Activated CD4-positive, alpha-beta T cell treated with anti-CD3 and anti-CD28 coated beads, Interleukin-10, Interleukin-2, amounts not matched to agents 100 ng/mL and 50 ng/mL, durations not matched to agents 16 hours and 8 hours (primary cell): ENCODE data around the gene AMPH.
A peak's percentile ranks its signal among the peaks of the same experiment; 100 is the strongest.
"Not testable (repeated sequence)": the region's sequence is repeated elsewhere in the genome, so short reads cannot be mapped to it uniquely, and the experiment has no call there.

Experiments used
- DNase-seq: peaks from one replicate; pipeline ENCODE4 v3.0.0-alpha.2; 2020

The AMPH gene

DNA sequence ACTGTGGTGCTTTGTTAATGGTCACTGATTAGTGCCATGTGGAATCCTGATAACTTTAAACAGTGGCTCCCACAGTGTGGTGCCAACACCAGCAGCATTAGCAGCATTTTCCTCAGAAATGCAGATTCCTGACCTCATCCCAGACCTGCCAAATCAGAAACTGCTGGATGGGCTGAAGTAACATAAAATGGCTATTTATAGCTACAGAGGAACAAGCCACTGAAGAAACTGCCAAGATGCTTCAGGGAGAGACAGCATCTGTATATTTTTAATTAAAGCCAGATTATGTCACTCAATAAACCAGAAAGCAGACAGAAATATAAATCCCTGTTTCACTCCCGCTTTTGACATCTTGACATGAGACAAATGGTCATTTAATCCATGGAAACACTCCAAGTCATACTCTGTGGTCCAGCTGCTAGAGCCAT, 178.5 kb downstream of the AMPH start:
- no peak for DNase-seq

DNA sequence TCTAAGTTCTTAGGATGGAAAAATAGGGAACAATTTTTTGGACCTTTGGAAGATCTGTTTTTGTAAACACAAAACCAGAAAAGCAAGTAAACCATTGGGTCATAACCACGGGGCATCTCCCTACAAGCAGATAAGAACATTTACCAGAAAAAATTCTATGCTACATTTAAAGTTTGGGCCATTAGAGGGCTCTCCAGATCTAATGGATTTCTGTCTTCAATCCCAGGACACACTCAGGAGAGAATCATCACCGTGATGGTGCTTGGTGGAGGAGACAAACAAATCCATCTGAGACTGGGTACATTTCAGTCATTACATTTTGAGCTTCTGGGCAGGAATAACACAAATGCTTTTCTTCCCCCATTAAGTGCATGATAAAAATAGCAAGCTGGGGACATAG, 179.3 kb downstream of the AMPH start:
- no peak for DNase-seq

DNA sequence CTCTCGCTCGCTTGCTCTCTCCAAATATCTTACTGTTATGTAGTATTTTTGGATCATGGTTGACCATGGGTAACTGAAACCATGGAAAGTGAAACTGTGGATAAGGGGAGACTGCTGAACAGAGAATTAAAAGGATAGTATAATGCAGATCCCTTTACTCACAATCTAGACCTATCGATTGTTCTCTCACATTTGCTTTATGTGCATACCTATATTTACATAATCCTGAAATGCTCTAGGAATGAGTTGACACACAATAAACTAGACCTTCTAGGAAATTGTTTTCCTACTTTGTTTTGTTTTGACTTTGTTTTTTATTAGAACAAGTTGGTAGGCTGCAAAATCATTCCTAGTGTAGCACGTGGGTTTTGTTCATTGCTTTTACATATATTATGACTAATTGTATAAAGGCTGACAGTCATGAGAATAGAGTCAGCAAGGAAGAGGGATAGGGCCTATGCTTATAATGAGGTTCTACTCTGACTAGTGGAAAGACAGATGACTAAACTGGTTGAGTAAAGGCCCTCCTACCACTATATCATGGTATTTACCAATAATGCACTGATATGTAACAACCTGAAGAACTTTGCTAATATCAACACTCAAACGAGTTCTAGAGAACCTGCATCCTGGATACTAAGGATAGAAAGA, 182.5 kb downstream of the AMPH start:
- DNase-seq, result peak; percentile 28

GRCh38 chr7:38448054-38448453, 183.1 kb downstream of the AMPH start:
- no peak for DNase-seq

DNA sequence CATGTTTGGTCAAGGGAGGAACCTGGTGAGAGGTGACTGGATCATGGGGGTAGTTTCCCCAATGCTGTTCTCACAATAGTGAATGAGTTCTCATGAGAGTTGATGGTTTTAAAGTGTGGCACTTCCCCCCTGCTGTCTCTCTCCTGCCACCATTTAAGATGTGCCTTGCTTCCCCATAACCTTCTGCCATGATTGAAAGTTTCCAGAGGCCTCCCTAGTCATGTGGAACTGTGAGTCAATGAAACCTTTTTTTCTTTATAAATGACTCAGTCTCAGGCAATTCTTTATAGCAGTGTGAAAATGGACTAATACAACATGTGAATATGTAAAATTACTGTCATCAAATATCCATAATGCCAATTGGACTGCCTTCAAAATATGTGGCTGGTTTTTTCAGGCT, 192.2 kb downstream of the AMPH start:
- DNase-seq, result no peak

- no peak for DNase-seq
Measured at GRCh38 chr7:38432671-38433070, 198.5 kb downstream of the AMPH start.

DNA sequence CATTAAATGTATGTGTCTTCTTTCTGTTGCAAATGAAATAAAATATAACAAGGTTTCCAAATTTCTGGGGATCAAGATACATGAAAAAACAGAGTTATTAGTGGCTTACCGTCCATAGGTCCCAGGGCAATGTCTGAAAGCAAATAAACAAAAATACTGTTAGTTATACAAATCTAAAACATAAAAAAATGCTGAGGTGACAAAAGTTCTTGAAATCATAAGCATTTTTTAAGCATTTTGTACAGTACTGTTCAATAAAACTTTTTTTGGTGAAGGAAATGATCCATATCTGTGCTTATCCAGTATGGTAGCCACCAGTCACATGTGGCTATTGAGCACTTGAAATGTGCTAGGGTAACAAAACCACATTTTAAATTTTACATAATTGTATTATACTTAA, 199.1 kb downstream of the AMPH start:
- no peak for DNase-seq

DNA sequence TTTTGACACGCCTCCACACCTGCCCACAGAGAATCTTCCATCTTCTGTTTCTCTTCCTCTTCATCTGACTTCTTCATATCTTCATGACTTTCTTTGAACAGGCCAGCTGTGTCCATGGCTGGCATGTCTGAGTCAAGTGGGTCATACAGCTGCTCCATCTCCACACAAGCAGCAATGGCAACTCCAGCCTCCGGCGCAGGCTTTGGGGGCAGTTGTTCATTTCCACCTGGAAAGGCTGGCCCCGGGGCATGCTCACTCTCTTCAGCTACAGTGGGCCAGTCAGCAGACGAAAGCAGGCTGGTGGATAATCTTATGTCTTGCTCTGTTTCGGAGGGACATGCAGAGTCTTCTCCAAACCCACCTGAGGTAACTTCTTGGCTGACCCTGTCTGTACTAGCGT, 202.1 kb downstream of the AMPH start:
- DNase-seq, result no peak

DNA sequence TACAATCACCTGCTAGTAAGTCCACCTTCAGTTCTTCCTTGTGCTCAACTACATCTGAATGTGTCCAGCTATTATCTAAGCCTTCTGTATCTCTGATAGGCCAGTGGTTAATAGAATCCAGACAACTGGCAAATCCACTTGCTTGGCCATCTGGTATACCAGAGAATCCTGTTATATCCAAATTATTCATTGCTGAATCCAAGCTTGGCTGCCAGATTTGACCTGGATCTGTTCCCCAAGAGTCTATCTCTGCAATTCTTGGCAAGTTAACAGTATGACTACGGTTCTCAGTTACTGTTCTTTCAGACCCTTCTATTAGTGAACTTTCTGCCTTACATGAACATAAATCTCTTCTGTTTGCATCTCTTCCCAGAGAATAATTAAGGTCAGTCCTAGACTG, 203.1 kb downstream of the AMPH start:
- DNase-seq, result no peak

DNA sequence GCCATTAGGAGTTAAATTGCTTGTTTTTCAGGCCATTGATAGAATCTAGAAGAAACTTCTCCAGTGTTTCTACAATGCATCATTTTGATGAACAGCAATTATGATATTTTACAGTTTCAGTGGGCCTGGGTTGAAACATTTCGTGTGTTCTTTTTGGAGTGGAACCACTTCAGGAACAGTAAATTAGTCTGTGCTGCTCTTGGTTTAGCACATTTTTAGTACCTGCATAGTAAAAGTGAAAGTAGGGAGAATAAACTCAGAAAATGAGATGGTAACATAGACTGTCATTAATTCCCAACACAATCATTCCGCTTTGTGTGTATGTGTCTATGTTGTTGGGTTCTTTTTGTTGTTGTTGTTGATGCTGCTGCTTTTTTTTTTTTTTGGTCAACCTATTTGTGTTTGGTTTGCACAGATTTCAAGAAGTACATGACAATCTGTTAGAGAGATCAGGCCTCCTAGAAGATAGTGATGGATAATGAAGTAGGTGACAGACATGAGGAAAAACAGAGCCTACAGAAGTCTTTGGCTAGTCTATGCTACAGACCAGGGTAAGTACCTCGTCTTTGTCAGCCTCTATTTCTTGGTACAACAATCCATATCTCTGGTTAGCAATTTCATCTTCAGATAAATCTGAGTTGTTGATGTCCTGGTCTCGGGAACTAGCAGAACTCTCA, 203.8 kb downstream of the AMPH start:
- peak; percentile 14 for DNase-seq

DNA sequence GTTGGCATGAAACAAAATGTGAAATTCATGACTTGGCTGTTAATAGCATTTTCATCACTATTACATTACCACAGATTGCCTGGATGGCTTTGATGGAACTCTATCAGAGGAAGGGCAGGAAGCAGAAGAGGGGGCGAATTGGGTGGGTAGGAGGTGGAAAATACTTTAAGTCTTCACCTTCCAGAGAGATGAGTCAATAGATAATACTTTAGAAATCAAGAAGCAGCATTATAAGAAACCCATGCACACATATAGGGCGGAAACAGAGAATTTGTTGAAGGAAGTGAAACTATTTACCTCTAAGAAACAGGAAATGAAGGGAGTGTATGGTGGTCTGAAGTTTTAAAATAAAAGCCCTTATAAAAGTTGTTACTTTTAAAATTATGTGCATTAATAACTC, 205.7 kb downstream of the AMPH start:
- DNase-seq, result no peak

GRCh38 chr7:38424750-38425463, 206.3 kb downstream of the AMPH start:
- DNase-seq, result no peak

DNA sequence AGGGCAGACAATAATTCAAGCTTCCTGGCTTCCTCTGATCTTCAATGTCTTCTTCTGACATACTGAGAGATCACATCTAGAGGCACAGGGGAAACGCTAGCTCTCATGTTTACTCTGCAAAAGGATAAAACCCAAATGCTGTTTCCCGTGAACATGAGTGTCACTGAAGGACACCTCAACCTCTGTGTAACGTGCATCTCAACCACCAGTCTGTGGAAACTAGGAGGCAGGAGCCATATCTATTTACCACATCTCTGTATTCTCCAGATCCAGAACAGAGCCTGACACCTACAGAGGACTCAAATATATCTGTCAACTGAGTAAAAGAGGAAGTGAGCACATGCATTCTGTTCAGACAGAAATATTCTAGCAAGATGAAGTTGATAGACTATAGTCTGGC, 217.4 kb downstream of the AMPH start:
- DNase-seq, result peak; percentile 10

GRCh38 chr7:38411404-38411803, 219.8 kb downstream of the AMPH start:
- peak; percentile 4 for DNase-seq

DNA sequence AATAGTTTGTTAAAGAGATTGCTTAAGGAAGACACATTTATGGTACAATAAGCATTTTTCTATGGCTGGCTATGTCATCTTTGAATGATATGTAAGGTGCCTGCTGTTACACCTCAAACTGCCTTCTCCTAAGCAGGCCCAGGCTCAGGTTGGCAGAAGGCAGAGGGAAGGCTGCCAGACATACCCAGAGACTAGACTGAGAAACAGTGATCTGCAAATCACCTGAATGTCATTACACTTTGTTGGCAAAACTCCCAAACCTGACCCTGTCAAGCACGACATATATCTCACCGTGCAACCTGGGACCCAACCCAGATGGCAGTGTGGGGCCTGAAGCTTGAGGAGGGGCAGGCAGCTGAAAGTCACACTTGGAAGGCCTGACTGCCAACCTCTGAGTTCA, 221.1 kb downstream of the AMPH start:
- no peak for DNase-seq

DNA sequence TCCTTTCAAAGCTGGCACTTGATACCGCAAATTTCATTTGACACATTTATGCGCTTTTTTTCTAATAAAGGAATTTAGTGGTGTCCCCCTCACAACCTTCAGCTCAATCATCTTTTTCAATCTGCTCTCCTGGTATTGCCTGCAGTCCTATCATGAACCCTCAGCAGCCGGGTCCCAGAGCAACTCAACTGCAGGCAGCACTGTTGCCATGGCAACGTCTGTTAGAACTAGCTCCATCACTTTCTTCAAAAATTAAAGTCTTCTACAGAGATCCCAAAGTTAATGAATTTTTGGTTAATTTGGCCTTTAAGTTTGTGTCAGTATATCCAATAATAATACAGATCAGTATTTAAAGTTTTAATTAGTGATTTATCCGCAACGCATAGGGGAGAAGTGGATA, 221.6 kb downstream of the AMPH start:
- no peak for DNase-seq

- peak; percentile 47 for DNase-seq
Measured at GRCh38 chr7:38398725-38399321, 232.3 kb downstream of the AMPH start.

DNA sequence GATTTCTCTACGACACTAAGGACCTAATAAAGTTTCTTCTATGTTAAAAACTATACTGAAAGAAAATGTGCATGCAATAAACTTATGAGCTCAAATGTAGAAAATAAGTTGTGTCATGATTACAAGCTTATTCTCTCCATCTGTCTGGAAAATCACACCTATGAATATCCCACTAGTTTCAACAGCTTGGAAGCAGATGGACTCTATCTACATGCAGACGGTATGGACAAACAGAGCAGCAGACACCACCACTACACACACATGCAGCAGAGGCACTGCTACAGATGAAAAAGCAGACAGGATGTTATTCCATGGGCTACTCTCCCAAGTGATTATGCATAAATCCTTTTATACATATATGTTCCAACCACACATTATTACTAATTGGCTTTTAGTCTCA, 234.3 kb downstream of the AMPH start:
- no peak for DNase-seq

- not testable (repeated sequence) for DNase-seq
Measured at GRCh38 chr7:38395921-38396552, 235.1 kb downstream of the AMPH start.

- no peak for DNase-seq
Measured at GRCh38 chr7:38394660-38395059, 236.5 kb downstream of the AMPH start.

- no peak for DNase-seq
Measured at GRCh38 chr7:38393874-38394273, 237.3 kb downstream of the AMPH start.

- no peak for DNase-seq
Measured at GRCh38 chr7:38391751-38392150, 239.4 kb downstream of the AMPH start.

DNA sequence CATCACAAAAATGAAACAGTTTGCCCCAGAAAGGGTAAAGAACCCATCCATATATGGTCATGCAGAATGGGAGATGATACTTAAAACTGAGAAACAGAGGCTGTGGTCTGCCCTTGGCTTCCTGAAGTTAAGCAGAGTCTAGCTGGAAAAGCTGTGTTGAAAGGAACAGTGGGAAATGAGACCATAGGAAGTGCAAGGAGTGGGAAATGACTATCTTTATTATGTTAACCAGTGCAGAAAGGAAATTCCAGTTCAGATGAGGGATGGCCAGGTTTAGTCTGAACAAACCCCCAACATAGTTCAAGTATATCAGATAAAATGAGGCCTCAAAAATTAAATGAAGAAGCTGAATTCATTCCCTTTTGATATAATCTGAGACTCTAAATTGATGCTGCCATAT, 245.5 kb downstream of the AMPH start:
- DNase-seq, result no peak
